ENCODE data around the gene BST1. TPM values are rescaled to one million over a fixed set of nuclear protein-coding genes. Genes with fewer than 3 reads are reported as not detected.

The BST1 gene
- total and polyA plus RNA-seq, 10 donors, result 3.8 to 54.3 (median 15.4) TPM

GRCh38 chr4:15754323-15754722 is 51.5 kb downstream of the BST1 start:
- peaks cover 21 to 56% (median 45%) of the 10 kb centered on the region in 6 donors for H3K4me1 ChIP-seq
- 16 to 31% (median 17%) methylated on average over 4 of the region's 4 CpGs for WGBS, 5 donors
- intact Hi-C loops (cut with DNase I; ENCODE audit: low total_unique reads), result no loop called here
- no peaks in the 10 kb centered on the region for H3K9me3 ChIP-seq
- H3K27me3 ChIP-seq (replicated peaks in 1 of 7), result no peaks in the 10 kb centered on the region
- peak in 1 of 3 donors; percentile 40 for TF ChIP-seq POLR2AphosphoS5 (IDR thresholded peaks at IDR 0.05)
- TF ChIP-seq CTCF (IDR thresholded peaks at IDR 0.05 in 8 of 11, conservative IDR thresholded peaks at IDR 0.05 in 3 of 11), result no peak
- peak overlapping the region in 7 of 8 donors; percentile 24 to 71 (median 65) for H3K27ac ChIP-seq
- H3K4me3 ChIP-seq, result no peak overlapping the region
- no peaks in the 10 kb centered on the region for H3K36me3 ChIP-seq
- no peak for DNase-seq

- DNase-seq, result no peak
- Histone ChIP-seq H3K9me3 (no peaks in the 10 kb centered on the region), H3K4me1 (peaks cover 21 to 56% (median 45%) of the 10 kb centered on the region in 6 donors), H3K27me3 (replicated peaks in 1 of 7) (no peaks in the 10 kb centered on the region), H3K4me3 (peak overlapping the region in 1 of 8 donors; percentile 41), H3K36me3 (no peaks in the 10 kb centered on the region), H3K27ac (peak overlapping the region in 7 of 8 donors; percentile 15 to 74 (median 66))
- WGBS, 5 donors, result 64 to 86% (median 78%) methylated on average over 4 of the region's 4 CpGs
- TF ChIP-seq CTCF (IDR thresholded peaks at IDR 0.05 in 8 of 11, conservative IDR thresholded peaks at IDR 0.05 in 3 of 11) (no peak), POLR2AphosphoS5 (IDR thresholded peaks at IDR 0.05) (no peak), POLR2A (IDR thresholded peaks at IDR 0.05) (no peak)
- intact Hi-C loops (cut with DNase I; ENCODE audit: low total_unique reads), result no loop called here
These were observed 52.7 kb downstream of the BST1 start for GRCh38 chr4:15755321-15756155.

GRCh38 chr4:15756361-15756861 is 53.5 kb downstream of the BST1 start:
- Histone ChIP-seq H3K36me3 (no peaks in the 10 kb centered on the region), H3K4me3 (peak overlapping the region in 1 of 8 donors; percentile 41), H3K4me1 (peaks cover 21 to 63% (median 45%) of the 10 kb centered on the region in 6 donors), H3K27ac (peak overlapping the region in 7 of 8 donors; percentile 16 to 74 (median 66)), H3K27me3 (replicated peaks in 1 of 7) (no peaks in the 10 kb centered on the region), H3K9me3 (no peaks in the 10 kb centered on the region)
- TF ChIP-seq CTCF (IDR thresholded peaks at IDR 0.05 in 8 of 11, conservative IDR thresholded peaks at IDR 0.05 in 3 of 11) (peak in 10 of 11 experiments; percentile 9 to 64 (median 38)), POLR2A (IDR thresholded peaks at IDR 0.05) (no peak)
- no peak for DNase-seq
- intact Hi-C loops (cut with DNase I; ENCODE audit: low total_unique reads), result no loop called here
- WGBS, 5 donors, result 12 to 33% (median 22%) methylated on average over 6 of the region's 6 CpGs

- Histone ChIP-seq H3K27me3 (replicated peaks in 1 of 7) (no peaks in the 10 kb centered on the region), H3K9me3 (no peaks in the 10 kb centered on the region), H3K27ac (peak overlapping the region in 7 of 8 donors; percentile 16 to 74 (median 66)), H3K36me3 (no peaks in the 10 kb centered on the region), H3K4me1 (peaks cover 21 to 63% (median 45%) of the 10 kb centered on the region in 6 donors), H3K4me3 (no peak overlapping the region)
- intact Hi-C loops (cut with DNase I; ENCODE audit: low total_unique reads), result no loop called here
- DNase-seq, result no peak
- 34 to 47% (median 46%) methylated on average over 4 of the region's 4 CpGs for WGBS, 5 donors
- no peak for TF ChIP-seq CTCF (IDR thresholded peaks at IDR 0.05 in 8 of 11, conservative IDR thresholded peaks at IDR 0.05 in 3 of 11)
- TF ChIP-seq POLR2AphosphoS5 (IDR thresholded peaks at IDR 0.05), result no peak
- no peak for TF ChIP-seq POLR2A (IDR thresholded peaks at IDR 0.05)
These were observed 54.2 kb downstream of the BST1 start for GRCh38 chr4:15757054-15757453.

Measured in spleen (tissue), 11 donors.